ENCODE measurements around the gene LRP1B. TPM values are rescaled to one million over a fixed set of nuclear protein-coding genes. Genes with fewer than 3 reads are reported as not detected.
A peak's percentile ranks its signal among the peaks of the same experiment; 100 is the strongest.

Gene LRP1B
- total and polyA plus RNA-seq, 2 of the 8 experiments (the other 6 are each of a cell fraction or from before 2014, with no cell fraction given): 0.03 TPM; not detected in 1

DNA sequence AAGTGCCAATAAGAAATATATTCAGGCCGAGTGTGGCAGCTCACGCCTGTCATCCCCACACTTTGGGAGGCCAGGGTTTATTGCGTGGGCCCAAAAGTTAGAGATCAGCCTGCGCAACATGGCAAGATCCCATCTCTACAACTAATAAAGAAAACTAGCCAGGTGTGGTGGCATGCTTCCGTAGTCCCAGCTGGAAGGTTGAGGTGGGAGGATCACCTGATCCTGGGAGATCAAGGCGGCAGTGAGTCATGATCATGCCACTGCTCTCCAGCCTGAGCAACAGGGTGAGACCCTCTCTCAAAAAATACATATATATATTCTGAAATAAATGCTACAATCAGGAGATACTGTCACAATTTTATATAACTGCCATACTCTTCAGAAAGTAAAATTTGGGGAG lies 1745.9 kb downstream of the LRP1B start:
- no peak overlapping the region for H3K9ac ChIP-seq (replicated peaks in 1 of 4; ENCODE audit: extremely low read depth in 1 of 4, low read depth in 3 of 4, low read length in 3 of 4)
- H2BK15ac ChIP-seq (ENCODE audit: low read length): no peak overlapping the region
- H2AK5ac ChIP-seq (ENCODE audit: low read depth, low read length): no peak overlapping the region
- no peaks in the 10 kb centered on the region for H3K79me1 ChIP-seq (ENCODE audit: low read depth, low read length)
- no peak overlapping the region for H2BK20ac ChIP-seq (ENCODE audit: low read length)
- no peak overlapping the region for H3K23ac ChIP-seq (ENCODE audit: insufficient read length)
- H4K91ac ChIP-seq (replicated peaks; ENCODE audit: insufficient read length, low read length): no peak overlapping the region
- no peaks in the 10 kb centered on the region for H3K79me2 ChIP-seq (ENCODE audit: control insufficient read depth in 1 of 2, insufficient read depth in 2 of 2, low read length in 2 of 2)
- no peak overlapping the region for H3K27ac ChIP-seq (ENCODE audit: low read depth, low read length)
- H2AFZ ChIP-seq (ENCODE audit: low read length): peak overlapping the region; percentile 81; the same call in 1 of the 2 replicates
- no peak overlapping the region for H3K14ac ChIP-seq (ENCODE audit: insufficient read length)
- no peak overlapping the region for H2BK120ac ChIP-seq (replicated peaks; ENCODE audit: low read depth, low read length)
- FAIRE-seq (no peak), DNase-seq (ENCODE audit: low read depth in 1 of 2, low spot score in 2 of 2) (no peak)
- H3K4me2 ChIP-seq (ENCODE audit: insufficient read depth in 1 of 2, low read depth in 2 of 2, low read length in 2 of 2): no peak overlapping the region
- no peaks in the 10 kb centered on the region for H3K23me2 ChIP-seq (ENCODE audit: low read depth, low read length)
- H2BK5ac ChIP-seq (ENCODE audit: low read depth, low read length): no peak overlapping the region
- no peak overlapping the region for H2BK12ac ChIP-seq (ENCODE audit: low read depth, low read length)
- POLR2A ChIA-PET (ENCODE audit: partially characterized antibody): no interaction called here
- no peak overlapping the region for H4K5ac ChIP-seq (ENCODE audit: insufficient read length, low read depth, low read length)
- no peak overlapping the region for H3K4me3 ChIP-seq (ENCODE audit: extremely low read depth in 1 of 4, insufficient read depth in 2 of 4, low read depth in 3 of 4, low read length in 4 of 4)
- H4K8ac ChIP-seq (ENCODE audit: extremely low read depth, insufficient read depth, low read length): no peak overlapping the region
- 93% methylated on average over 6 of the region's 6 CpGs; no CpG with 5 or more reads in 1 of the 2 experiments for WGBS, 2 experiments (ENCODE audit: extremely low coverage in 1 of 2, insufficient coverage in 1 of 2, insufficient read length in 1 of 2, insufficient replicate concordance in 2 of 2, low coverage in 1 of 2, low lambda C conversion rate in 2 of 2, missing lambda C conversion rate in 1 of 2)
- no peaks in the 10 kb centered on the region for H3K4me1 ChIP-seq (replicated peaks in 1 of 4; ENCODE audit: control insufficient read depth in 3 of 4, insufficient read depth in 4 of 4, low read length in 3 of 4)
- no peak overlapping the region for H3K4ac ChIP-seq (replicated peaks; ENCODE audit: insufficient read length, low read depth, low read length)
- H3K9me3 ChIP-seq (ENCODE audit: insufficient read depth in 2 of 2, low read depth in 1 of 2, low read length in 1 of 2): no peaks in the 10 kb centered on the region
- no peak overlapping the region for H3K18ac ChIP-seq (ENCODE audit: extremely low read depth, low read length)
- H3K56ac ChIP-seq (replicated peaks; ENCODE audit: insufficient read length, low read depth, low read length): no peak overlapping the region
- H3K36me3 ChIP-seq (ENCODE audit: control insufficient read depth in 2 of 4, insufficient read depth in 4 of 4, low read length in 3 of 4): no peaks in the 10 kb centered on the region
- no peaks in the 10 kb centered on the region for H3K27me3 ChIP-seq (replicated peaks in 1 of 4; ENCODE audit: control insufficient read depth in 3 of 4, extremely low read depth in 1 of 4, insufficient read depth in 3 of 4, low read length in 3 of 4)
- CTCF ChIA-PET (ENCODE audit: partially characterized antibody): no interaction called here
- H4K20me1 ChIP-seq (replicated peaks in 1 of 2; ENCODE audit: control insufficient read depth in 1 of 2, insufficient read depth in 2 of 2, low read length in 2 of 2): no peaks in the 10 kb centered on the region
- TF ChIP-seq FOSL1 (IDR thresholded peaks at IDR 0.05; ENCODE audit: insufficient read depth, low read depth, low read length): no peak
- no peak for TF ChIP-seq POLR2AphosphoS5 (IDR thresholded peaks at IDR 0.05; ENCODE audit: low read depth, low read length)
- TF ChIP-seq RBBP5 (IDR thresholded peaks at IDR 0.05; ENCODE audit: borderline replicate concordance, low read depth, low read length): no peak
- TF ChIP-seq RFX5 (IDR thresholded peaks at IDR 0.05; ENCODE audit: borderline replicate concordance, low read depth, low read length): no peak
- TF ChIP-seq SRF (IDR thresholded peaks at IDR 0.05; ENCODE audit: low read depth, low read length): no peak
- TF ChIP-seq TAF1 (IDR thresholded peaks at IDR 0.05; ENCODE audit: low read depth, low read length): no peak
- TF ChIP-seq SIN3A (conservative IDR thresholded peaks at IDR 0.05 in 1 of 2, IDR thresholded peaks at IDR 0.05 in 1 of 2; ENCODE audit: low read depth in 1 of 2, low read length in 2 of 2): no peak
- no peak for TF ChIP-seq JUN (IDR thresholded peaks at IDR 0.05; ENCODE audit: low read depth, low read length)
- TF ChIP-seq KDM4A (IDR thresholded peaks at IDR 0.05; ENCODE audit: low read depth, low read length, severe bottlenecking): no peak
- TF ChIP-seq MAFK (IDR thresholded peaks at IDR 0.05; ENCODE audit: low read depth, low read length): no peak
- TF ChIP-seq E2F6 (IDR thresholded peaks at IDR 0.05): no peak
- no peak for TF ChIP-seq TCF12 (IDR thresholded peaks at IDR 0.05; ENCODE audit: low read depth, low read length)
- no peak for TF ChIP-seq KDM5A (IDR thresholded peaks at IDR 0.05; ENCODE audit: low read length)
- TF ChIP-seq TAF7 (optimal IDR thresholded peaks at IDR 0.05; ENCODE audit: borderline replicate concordance, low read depth, low read length): no peak
- TF ChIP-seq BCL11A (IDR thresholded peaks at IDR 0.05; ENCODE audit: low read depth in 2 of 2, low read length in 2 of 2): no peak

All from H1 (cell line).